NCI-H187 treated with DMSO at 0.1 percent for 48 hours (cell line): Measurements from ENCODE around the gene TMEM108.

Experiments
- DNase-seq: peaks from one replicate; lab custom pipeline; 2025; lab: John Stamatoyannopoulos, UW

Gene TMEM108

GRCh38 chr3:133055339-133055738, 17.1 kb downstream of the TMEM108 start:
- no peak for DNase-seq

- DNase-seq: no peak
Observed at GRCh38 chr3:133058243-133058642, 20.1 kb downstream of the TMEM108 start.

- DNase-seq: no peak
Observed at GRCh38 chr3:133058831-133059230, 20.6 kb downstream of the TMEM108 start.

DNA sequence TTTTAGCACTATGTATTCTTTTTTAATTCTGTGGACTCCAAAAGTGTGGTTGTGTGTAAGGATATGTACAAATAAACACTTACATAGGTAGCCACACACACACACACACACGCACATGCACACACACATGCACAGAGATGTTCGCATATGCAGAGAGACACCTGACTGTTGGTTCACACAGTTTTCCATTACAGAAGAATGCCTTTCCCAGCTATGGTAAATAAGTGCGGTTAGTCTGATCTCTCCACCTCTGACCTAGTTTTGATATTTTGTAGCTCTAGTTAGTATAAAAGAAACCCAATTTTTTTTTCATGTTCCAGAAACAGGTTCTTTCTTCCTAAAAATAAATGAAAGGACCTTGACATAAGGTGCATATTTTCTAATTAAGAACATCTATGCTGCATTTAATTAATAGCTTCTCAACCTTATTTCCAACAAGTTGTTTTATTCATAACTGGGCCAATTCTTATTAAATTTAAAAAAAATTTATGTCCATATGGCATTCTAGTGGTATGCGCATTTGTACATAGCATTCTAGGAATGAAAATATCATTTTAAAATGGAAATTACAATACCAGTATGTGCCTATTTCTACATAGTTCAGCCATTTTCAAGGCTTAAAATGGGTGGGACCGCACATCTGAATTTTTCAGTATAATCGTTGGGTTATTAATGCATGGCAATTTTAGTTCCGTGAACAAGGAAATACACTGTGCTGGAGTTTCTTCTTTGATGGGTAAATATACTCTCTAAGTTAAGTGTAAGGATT, 27.2 kb downstream of the TMEM108 start:
- DNase-seq: no peak

DNA sequence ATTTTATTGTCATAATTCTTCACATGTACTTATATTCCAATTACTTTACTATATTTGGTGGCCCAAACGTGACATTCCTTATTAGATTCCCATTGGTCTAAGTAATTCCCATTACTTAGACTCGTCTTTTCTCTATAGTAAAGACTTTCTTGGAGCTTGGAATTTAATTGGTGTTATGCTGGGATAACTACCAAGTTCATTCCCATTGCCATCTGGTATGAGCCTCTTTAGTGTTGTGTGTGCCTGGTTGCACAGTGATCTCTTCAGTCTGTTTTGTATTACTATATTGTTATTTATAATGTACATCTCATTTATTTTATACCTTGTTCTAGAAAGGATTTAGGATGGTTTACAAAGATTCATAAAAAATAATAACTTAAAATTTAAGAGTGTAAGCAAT, 27.8 kb downstream of the TMEM108 start:
- DNase-seq: no peak

DNA sequence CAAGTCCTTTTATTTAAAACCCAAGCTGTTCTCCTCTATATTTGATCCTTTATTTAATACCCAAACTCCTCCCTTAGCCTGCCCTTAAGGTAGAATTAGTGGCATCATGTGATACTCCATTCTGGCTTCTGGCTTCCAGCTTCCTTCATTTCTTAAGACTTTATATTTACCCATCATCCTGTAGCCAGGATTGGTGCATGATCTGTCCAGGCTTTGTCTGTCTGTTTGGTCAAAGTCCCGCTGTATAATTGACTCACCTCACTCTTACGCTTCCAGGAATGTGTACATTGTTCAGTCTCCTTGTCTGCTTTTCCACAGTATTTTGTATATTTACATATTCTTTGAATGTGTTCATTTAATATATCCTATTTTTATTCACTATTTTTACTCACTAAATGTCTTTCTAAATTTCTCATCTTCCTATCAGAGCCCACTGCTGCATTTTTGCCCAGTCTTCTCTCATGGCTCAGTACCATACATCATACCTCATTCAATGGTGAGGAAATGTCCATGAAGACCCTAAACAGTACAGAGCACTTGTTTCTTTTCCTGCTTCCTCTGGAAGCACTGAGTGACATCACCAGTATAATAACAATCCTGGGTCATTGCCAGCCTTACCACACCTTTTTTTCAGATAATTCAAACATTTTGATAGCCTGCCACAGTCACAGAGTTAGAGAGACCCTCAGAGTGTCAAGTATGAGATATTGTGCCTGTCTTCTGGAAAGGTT, 31.5 kb downstream of the TMEM108 start:
- DNase-seq: no peak

DNA sequence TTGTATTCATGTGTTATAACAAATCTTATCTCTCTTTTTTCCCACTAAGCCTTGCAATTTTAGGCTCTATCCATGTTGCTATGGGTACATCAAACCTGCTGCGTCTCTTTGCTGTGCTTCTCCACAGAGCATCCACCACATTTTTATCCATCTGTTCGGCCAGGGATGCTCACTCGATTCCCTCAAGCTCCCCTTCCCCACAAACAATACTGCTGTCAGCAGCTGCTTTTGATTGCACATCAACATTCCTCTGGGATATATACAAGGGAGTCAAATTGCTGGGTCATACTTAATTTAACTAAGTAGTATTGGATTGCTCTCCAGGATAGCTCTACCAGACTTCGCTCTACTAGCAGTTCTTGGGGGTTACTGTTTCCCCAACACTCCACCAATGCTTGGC, 36.8 kb downstream of the TMEM108 start:
- DNase-seq: no peak

DNA sequence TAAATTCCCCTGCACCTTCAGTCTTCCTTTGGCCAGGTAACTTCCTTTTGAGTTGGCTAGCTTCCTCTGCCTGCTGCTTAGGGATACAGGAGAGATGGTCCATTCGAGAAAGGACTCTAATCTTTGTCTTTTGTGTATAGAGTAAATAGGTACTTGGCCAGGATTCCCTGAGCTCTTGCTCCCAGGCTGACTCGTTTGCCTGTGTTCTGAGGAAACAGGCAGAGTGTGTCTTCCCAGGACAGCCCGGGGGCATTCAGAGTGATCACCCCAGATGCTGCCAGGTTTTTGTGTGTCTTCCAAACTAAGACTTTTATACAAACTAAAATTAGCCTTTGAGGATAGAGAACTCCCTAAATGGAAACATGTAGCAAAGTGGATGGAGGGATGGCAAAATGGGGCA, 39.5 kb downstream of the TMEM108 start:
- DNase-seq: no peak

DNA sequence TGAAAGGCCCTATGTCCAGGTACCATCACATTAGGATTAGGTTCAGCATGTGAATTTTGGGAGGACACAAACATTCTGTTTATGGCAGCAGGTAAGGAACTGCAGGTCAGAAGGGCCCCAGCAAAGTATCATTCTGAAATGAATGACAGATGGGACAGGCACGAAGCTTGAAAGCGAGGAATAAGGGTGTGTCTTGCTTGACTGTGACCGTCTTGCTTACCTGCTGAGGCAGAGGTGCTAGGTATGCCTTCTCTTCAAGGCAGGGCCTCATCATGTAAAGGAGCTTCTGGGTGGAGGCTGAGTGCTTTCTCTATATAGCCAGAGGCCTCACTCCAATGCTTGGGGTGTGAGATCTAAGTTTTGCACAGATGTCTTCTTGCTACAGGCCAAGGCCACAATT, 41.4 kb downstream of the TMEM108 start:
- DNase-seq: no peak

DNA sequence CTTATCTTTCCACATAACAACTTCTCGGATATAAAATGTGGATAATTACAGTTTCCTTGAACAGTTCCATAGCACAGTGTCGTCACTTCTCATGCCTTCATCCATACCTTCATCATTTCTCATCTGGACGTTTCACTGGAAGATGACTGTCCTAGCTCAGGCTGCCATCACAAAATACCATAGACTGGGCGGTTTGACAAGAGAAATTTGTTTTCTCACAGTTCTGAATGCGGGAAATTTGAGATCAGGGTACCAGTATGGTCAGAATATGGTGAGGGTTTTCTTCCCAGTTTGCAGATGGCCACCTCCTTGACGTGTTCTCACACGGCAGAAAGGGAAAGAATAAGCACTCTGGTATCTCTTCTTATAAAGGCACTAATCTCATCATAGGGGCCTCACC, 42.8 kb downstream of the TMEM108 start:
- no peak for DNase-seq

DNA sequence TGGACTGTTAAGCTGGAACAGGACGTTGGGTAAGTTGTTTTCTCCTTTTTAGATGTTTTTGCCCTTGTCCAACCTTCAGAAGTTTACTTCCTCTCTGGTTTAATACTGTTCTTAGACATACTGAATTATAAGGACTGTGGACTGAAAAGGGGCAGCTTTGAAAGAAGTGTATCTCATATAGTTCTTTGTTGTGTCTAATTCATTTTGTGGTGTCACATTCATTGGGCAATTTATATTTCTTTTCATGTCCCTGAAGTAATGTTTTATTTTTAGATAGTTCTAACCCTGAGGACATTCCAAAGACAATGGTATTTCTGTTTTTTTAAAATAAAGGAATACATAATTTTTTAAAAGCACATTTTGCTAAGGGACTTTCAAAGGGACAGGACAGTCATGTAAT, 45.2 kb downstream of the TMEM108 start:
- no peak for DNase-seq

GRCh38 chr3:133089906-133090485, 51.8 kb downstream of the TMEM108 start:
- DNase-seq: no peak

DNA sequence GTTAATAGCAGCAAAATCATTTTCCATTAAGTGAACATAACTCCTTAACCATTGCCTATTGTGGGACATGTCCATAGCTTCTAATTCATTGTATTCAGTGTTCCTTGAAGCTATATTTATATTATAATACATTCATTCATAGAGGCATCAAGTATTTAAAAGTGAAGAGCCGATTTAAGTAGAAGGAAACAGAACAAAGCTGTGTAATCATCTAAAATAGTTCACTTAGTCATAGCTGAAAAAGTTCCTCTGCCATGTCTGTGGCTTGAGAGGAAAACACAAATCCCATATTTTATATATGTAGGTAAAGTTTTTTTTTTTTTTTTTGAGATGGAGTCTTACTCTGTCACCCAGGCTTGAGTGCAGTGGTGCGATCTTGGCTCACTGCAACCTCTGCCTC, 54.5 kb downstream of the TMEM108 start:
- DNase-seq: no peak

DNA sequence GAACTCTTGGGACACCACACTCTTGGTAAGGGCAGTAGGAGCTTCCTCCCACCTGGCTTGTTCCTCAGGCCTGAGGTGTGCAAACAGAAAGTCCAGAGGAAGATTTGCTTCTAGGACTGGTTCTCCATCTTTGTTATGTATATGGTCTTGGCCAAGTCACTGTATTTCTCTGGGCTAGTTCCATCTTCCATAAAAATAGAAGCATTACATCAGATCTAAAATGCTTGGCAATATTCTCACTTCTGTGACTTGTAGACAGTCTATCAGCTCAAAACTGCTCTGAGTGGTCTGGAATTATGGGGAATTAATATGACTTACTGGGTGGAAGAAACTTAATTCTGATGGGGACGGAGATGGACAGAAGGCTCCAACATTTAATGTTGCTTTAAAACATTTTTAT, 55.2 kb downstream of the TMEM108 start:
- DNase-seq: no peak

DNA sequence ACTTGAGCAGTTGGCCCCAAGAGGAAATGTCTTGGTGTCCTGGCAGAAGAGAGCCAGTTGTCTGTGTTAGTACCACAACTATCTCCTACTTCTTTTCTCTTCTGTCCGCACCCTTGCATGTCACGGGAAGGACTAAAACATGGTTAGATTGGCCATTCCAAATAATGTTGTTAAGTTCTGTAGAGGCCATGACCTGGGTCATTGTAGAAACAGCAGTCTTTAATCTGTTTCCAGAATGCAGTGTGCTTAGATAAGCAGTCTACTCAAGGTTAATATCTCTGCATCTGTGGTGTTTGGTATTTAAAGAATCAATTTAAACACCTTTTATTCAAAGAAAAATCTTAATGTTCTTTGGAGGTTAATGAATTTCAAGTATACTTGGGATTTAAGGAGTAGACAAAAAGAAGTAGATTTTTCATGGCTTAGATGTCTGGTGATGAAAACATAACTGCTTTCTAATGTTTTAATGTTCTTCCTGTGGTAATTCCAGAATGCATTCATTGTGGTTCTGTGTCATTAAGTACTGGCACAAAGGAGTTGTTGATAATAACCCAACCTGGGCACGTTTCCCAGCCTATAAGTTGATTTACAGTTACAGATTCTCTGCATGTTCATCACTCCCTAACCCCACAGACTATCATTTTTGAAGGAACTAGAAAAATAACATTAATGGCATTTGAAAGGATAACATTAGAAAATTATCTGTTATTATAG, 58.9 kb downstream of the TMEM108 start:
- no peak for DNase-seq

- DNase-seq: no peak
Observed at GRCh38 chr3:133103706-133104105, 65.5 kb downstream of the TMEM108 start.

DNA sequence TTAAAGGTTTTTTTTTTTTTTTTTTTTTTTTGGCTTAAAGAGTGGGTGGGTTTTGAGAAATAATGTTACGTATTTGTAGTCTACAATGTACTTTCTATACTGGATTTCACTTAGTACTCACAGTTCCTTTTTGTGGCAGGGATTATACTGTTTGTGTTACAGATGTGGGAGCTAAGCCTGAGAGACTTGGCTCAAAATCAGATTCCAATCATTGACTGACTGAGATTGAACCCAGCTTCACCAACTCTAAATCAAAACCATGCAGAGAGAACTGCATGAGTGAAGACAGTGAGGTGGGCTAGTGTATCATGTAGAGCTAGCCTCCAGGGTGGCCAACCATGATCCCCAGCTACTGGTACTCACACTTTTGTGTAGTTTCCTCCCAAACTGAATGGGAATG, 68.0 kb downstream of the TMEM108 start:
- no peak for DNase-seq

DNA sequence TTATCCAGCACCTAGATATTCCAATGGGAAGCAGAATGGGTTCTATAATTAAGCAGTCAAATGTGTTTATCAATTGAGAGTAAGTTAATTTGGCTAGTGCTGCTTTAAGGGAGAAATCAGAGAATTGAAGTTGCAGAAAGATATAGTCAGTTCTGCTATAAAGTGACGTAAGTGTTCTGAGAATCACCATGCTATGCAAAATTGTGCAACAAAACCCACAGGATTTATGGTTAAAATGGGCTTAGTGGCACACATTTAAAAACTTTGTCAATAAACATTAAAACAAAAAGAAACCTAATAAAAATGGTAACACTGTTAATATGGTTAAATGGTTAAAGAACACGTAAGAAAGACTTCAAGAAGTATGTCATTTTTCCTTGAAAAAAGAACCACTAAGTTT, 74.5 kb downstream of the TMEM108 start:
- DNase-seq: no peak

DNA sequence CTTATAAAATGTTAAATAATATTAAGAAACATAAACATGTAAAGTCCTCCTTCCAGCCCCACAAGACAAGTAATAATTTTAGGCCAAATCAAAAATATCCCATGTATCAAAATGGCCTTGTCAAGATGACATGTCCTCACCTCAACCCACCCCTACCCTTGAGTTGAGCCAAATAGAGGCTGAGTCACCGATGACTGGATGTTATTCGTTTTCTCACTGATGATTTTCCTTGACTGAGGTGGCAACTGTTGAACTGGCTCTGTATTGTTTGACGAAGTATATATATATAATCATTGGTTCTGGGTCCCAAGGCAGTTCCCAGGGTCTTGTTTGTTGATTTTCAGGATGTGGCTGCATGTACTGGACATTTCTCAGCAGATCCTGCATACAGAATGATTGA, 75.3 kb downstream of the TMEM108 start:
- DNase-seq: no peak

GRCh38 chr3:133113927-133114597, 75.9 kb downstream of the TMEM108 start:
- peak; percentile 45 for DNase-seq

DNA sequence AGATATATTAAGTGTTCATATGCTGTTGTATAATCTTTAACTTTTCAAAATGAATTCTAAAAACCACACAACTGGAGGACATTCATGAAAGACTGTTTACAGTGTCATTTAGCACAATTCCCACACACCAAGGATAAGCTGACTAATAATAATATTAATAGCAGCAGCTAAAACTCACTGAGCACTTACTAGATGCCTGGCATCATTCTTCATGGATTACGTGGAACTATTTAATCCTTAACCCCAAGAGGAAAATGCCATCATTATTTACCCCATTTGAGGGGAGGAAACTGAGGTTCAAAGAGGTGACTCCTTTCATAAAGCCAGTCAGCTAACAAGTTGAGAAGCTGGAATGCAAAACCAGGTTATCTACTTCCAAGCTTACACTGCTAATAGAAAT, 77.0 kb downstream of the TMEM108 start:
- DNase-seq: no peak

- peak; percentile 92 for DNase-seq
Observed at GRCh38 chr3:133117342-133117741, 79.2 kb downstream of the TMEM108 start.
